Glutamatergic neuron (in vitro differentiated cells): ENCODE results near the gene RAET1L. TPM values are rescaled to one million over a fixed set of nuclear protein-coding genes. Genes with fewer than 3 reads are reported as not detected.
"Not testable (repeated sequence)": the region's sequence is repeated elsewhere in the genome, so short reads cannot be mapped to it uniquely, and the experiment has no call there.

Experiments
- DNase-seq: peaks from one replicate; pipeline ENCODE4 v3.0.0; 2022
- H3K27ac Mint-ChIP-seq: one replicate; pipeline ENCODE4 v1.8.0; 2020; ENCODE audit warnings: mild to moderate bottlenecking, mixed read lengths, inconsistent platforms; ENCODE audit not compliant: unreplicated experiment
- H3K27me3 Mint-ChIP-seq: one replicate; pipeline ENCODE4 v1.8.0; 2020; ENCODE audit warnings: mild to moderate bottlenecking, moderate library complexity, mixed read lengths, inconsistent platforms; ENCODE audit not compliant: unreplicated experiment
- H3K36me3 Mint-ChIP-seq: one replicate; pipeline ENCODE4 v1.8.0; 2020; ENCODE audit warnings: mild to moderate bottlenecking, mixed read lengths, inconsistent platforms; ENCODE audit not compliant: unreplicated experiment
- H3K4me1 Mint-ChIP-seq: one replicate; pipeline ENCODE4 v1.8.0; 2020; ENCODE audit warnings: mild to moderate bottlenecking, low read depth, mixed read lengths, inconsistent platforms; ENCODE audit not compliant: unreplicated experiment
- H3K4me3 Mint-ChIP-seq: one replicate; pipeline ENCODE4 v1.8.0; 2020; ENCODE audit warnings: mild to moderate bottlenecking, mixed read lengths, inconsistent platforms; ENCODE audit not compliant: unreplicated experiment
- H3K9me3 Mint-ChIP-seq: one replicate; pipeline ENCODE4 v1.8.0; 2020; ENCODE audit warnings: mild to moderate bottlenecking, moderate library complexity, mixed read lengths, inconsistent platforms; ENCODE audit not compliant: unreplicated experiment
- total RNA-seq: library from RNA; stranded (reverse); fragmentation: NEBNext Ultra II Directional; extraction: Animal tissue kit (Norgen Biotek cat#: 25700); gene quantifications from one replicate; pipeline ENCODE4 v1.2.1, GENCODE V29; 2021; ENCODE audit not compliant: unreplicated experiment
- TF ChIP-seq, protein P1 (sequence below): fragments of 200-600 bp; sonication (generic); IDR thresholded peaks from one replicate; pipeline ENCODE4 v1.5.0; 2021; ENCODE audit not compliant: partially characterized antibody, unreplicated experiment

RAET1L gene
- total RNA-seq, 1 donor from 2014 or later = not detected

DNA sequence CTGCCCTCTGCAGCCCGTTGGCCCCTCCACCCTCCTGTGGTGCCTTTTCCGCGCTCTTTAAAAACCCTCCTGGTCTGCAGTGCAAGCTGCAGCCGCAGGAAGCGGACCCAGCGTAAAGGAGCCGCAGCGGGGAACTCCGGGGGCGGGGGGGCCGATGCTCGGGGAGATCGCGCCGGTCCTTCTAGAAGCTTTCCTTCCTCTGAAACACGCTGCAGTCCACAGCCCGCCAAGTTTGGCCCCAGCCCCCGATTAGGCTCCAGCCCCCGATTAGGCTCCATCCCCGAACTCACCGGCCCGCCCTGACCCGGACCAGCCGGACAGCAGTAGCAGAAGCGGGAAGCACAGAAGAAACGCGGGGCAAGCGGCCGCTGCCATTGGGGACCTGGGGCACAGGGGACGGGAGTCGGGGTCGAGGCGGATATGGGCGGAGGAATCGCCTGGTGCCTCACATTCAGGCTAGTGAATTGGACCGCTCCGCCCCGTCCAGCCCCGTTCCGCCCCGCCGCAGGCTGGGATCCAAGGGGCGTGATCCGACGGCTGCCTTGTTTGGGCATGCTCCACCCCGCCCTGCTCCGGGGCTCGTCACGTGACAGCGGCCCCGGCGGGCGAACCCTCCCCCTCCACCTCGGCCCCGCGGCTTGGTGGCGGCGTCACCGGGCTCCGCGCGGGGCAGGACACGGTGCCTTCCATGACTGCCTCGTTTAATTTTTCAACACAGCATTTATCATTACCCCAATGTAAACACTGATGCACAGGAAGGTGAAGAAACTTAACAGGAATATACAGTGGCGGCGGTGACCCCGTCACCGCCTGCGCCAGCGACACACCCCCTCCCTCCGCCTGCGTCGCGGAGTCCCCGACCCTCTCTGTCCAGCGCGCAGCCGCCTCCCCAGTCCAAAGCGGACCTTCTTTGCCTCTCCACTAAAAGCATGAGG is 20.3 kb downstream of the RAET1L start:
- H3K27ac Mint-ChIP-seq = no peak overlapping the region
- no peaks in the 10 kb centered on the region for H3K4me1 Mint-ChIP-seq
- peak; percentile 94 for DNase-seq
- H3K36me3 Mint-ChIP-seq = no peaks in the 10 kb centered on the region
- peak overlapping the region; percentile 95 for H3K4me3 Mint-ChIP-seq
- TF ChIP-seq, protein P1, sequence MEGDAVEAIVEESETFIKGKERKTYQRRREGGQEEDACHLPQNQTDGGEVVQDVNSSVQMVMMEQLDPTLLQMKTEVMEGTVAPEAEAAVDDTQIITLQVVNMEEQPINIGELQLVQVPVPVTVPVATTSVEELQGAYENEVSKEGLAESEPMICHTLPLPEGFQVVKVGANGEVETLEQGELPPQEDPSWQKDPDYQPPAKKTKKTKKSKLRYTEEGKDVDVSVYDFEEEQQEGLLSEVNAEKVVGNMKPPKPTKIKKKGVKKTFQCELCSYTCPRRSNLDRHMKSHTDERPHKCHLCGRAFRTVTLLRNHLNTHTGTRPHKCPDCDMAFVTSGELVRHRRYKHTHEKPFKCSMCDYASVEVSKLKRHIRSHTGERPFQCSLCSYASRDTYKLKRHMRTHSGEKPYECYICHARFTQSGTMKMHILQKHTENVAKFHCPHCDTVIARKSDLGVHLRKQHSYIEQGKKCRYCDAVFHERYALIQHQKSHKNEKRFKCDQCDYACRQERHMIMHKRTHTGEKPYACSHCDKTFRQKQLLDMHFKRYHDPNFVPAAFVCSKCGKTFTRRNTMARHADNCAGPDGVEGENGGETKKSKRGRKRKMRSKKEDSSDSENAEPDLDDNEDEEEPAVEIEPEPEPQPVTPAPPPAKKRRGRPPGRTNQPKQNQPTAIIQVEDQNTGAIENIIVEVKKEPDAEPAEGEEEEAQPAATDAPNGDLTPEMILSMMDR = peak; percentile 10
- H3K9me3 Mint-ChIP-seq = peaks cover 5% of the 10 kb centered on the region
- peaks cover 26% of the 10 kb centered on the region for H3K27me3 Mint-ChIP-seq

DNA sequence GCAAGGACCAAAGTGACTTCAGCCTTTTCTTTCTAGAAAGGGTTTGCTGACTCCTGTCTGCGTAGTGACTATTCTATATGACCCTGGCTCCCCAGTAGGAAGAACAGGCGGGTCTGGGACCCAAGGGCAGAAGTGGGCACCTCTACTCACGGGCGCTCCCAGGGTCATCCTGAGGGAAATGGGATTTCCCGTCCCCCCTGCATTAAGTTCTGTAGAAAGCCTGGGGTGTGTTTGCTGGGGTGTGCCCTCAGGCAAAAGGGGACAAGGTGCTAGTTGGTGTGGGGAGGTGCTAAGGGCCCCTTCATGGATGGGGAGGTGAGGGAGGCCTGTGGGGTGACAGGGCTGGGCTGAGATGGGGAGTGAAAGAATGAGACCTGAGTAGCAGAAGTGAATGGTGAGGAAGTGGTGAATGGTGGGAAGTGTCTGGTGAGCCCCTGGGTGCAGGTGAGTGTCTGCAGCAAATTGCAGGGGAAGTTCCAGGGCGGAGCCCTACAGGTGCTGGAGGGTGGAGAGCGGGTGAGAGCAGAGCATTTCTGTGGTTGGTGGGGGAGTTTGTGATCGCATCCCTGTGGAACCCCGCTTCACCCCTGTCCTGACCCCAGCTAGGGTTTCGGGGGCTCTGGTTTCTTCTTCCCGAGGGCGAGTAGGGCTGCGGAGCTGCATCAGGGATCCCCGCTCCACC is 21.1 kb downstream of the RAET1L start:
- peaks cover 5% of the 10 kb centered on the region for H3K9me3 Mint-ChIP-seq
- peaks cover 21% of the 10 kb centered on the region for H3K27me3 Mint-ChIP-seq
- TF ChIP-seq, protein P1 = no peak
- H3K4me3 Mint-ChIP-seq = peak overlapping the region; percentile 95
- DNase-seq = no peak
- no peak overlapping the region for H3K27ac Mint-ChIP-seq
- no peaks in the 10 kb centered on the region for H3K4me1 Mint-ChIP-seq
- H3K36me3 Mint-ChIP-seq = no peaks in the 10 kb centered on the region

DNA sequence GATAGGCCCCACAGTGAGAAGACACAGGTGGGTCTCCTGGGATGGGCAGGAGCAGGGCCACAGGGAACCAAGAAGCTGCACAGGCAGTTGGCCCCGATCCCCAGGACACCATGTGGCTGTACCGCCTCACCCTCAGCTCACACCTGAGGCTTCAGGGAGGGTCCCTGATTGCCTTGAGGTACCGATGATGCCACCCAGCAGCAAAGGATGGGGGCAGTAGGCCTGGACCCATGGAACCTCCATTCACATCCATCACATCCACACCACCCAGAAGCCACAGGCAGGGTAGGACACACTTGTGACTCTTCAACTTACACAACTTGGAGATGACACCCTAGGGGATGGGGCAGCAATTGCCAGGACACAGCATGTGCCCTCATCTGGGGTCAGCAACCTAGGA is 21.7 kb downstream of the RAET1L start:
- not testable (repeated sequence) for H3K27ac Mint-ChIP-seq, H3K9me3 Mint-ChIP-seq, H3K4me3 Mint-ChIP-seq, H3K36me3 Mint-ChIP-seq, DNase-seq, H3K4me1 Mint-ChIP-seq
- peaks cover 18% of the 10 kb centered on the region for H3K27me3 Mint-ChIP-seq

DNA sequence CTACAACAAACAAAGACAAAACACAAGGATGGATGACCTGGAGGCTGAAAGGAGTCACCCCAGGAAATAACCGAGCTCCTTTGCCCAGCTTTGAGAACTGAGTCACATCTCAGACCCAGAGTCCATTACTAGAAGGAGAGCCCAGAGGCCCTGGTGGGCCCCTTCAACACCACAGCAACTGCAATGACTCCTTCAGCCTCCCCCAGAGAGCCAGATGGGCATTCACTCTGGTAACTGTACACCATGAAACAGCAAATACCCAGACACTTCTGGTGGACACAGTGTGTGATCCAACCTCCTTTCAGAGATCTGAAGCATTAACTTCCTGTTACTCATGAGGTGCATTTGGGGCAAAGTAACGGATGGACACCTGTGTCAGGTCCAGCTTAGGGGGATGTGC is 22.6 kb downstream of the RAET1L start:
- Mint-ChIP-seq H3K4me1 (no peaks in the 10 kb centered on the region), H3K9me3 (peaks cover 5% of the 10 kb centered on the region), H3K36me3 (no peaks in the 10 kb centered on the region), H3K27me3 (peaks cover 16% of the 10 kb centered on the region), H3K4me3 (no peak overlapping the region), H3K27ac (no peak overlapping the region)
- TF ChIP-seq, protein P1 = no peak
- no peak for DNase-seq

DNA sequence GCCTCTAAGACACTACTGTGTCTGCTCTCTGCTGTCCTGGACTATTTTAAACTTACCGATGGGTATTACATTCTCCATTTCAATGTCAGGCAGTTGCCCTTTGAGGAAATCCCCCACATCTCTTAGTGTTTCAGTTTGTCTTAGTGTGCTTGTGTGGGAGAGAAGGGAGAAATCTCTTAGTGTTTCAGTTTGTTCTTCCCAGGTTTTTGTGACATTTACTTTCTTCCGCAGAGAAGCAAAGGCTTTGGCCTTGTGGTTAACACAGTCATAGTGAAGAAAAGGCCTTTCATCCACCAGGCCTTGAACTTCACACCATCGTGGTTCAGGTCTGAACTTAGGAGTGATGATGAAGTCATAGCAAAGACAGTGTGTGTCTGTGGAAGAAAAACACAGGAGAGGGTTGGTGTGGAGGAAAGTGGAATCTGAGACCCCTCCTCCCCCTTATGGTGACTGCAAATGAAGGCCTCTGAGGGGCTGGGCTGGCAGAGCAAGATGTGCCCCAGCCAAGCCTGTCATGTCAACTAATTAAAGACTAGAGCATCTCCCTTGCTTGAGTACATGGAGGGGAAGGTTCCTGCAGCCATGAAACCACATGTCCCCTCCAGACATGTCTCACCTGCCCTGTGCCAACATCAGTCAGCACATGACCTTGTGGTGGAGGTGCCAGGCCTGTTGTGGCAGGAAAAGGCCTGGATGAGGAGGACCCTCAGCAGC is 23.9 kb downstream of the RAET1L start:
- no peak overlapping the region for H3K27ac Mint-ChIP-seq
- TF ChIP-seq, protein P1 = no peak
- H3K4me3 Mint-ChIP-seq = no peak overlapping the region
- H3K36me3 Mint-ChIP-seq = no peaks in the 10 kb centered on the region
- DNase-seq = no peak
- no peaks in the 10 kb centered on the region for H3K4me1 Mint-ChIP-seq
- H3K27me3 Mint-ChIP-seq = peaks cover 16% of the 10 kb centered on the region
- peaks cover 3% of the 10 kb centered on the region for H3K9me3 Mint-ChIP-seq
